Parathyroid adenoma (tissue), 2 donors: ENCODE data around the gene GSE1.
"Not testable (repeated sequence)": the region's sequence is repeated elsewhere in the genome, so short reads cannot be mapped to it uniquely, and the experiment has no call there.

Source experiments
- H2AFZ ChIP-seq: fragments of 300-600 bp; sonication (generic); one replicate; pipeline ENCODE4 v1.7.0; 2017; ENCODE audit warnings: antibody characterized with exemption, mild to moderate bottlenecking
- H3K27ac ChIP-seq: fragments of 300-600 bp; sonication (generic); one replicate; pipeline ENCODE4 v1.7.0; 2017
- H3K27me3 ChIP-seq: fragments of 300-600 bp; sonication (generic); one replicate; pipeline ENCODE4 v1.7.0; 2017; ENCODE audit warnings: low read length; ENCODE audit not compliant: control insufficient read depth, insufficient read depth
- H3K36me3 ChIP-seq: fragments of 300-600 bp; sonication (generic); one replicate; pipeline ENCODE4 v1.7.0; 2017; ENCODE audit warnings: low read length; ENCODE audit not compliant: control insufficient read depth, insufficient read depth
- H3K4me1 ChIP-seq: fragments of 300-600 bp; sonication (generic); one replicate; pipeline ENCODE4 v1.7.0; 2017; ENCODE audit warnings: control low read depth
- H3K4me2 ChIP-seq: fragments of 300-600 bp; sonication (generic); one replicate; pipeline ENCODE4 v1.7.0; 2017; ENCODE audit warnings: low read length
- H3K4me3 ChIP-seq: fragments of 300-600 bp; sonication (generic); one replicate; pipeline ENCODE4 v1.7.0; 2017; ENCODE audit warnings: low read depth, low read length
- H3K79me2 ChIP-seq: fragments of 300-600 bp; sonication (generic); one replicate; pipeline ENCODE4 v1.7.0; 2017; ENCODE audit warnings: control low read depth
- H3K9ac ChIP-seq: fragments of 300-600 bp; sonication (generic); one replicate; pipeline ENCODE4 v1.7.0; 2017; ENCODE audit warnings: mild to moderate bottlenecking
- H3K9me3 ChIP-seq: fragments of 300-600 bp; sonication (generic); one replicate; pipeline ENCODE4 v1.7.0; 2017; ENCODE audit warnings: low read length; ENCODE audit not compliant: control insufficient read depth
- CTCF ChIP-seq: fragments of 300-600 bp; sonication (generic); IDR thresholded peaks from one replicate; pipeline ENCODE4 v1.7.0; 2017; ENCODE audit warnings: antibody characterized with exemption, mild to moderate bottlenecking
- donor health status: primary hyperparathyroidism.

Gene GSE1

GRCh38 chr16:85589688-85590505, 23.2 kb upstream of the GSE1 start:
- H3K9ac ChIP-seq = no peak overlapping the region
- no peak overlapping the region for H3K27ac ChIP-seq
- no peaks in the 10 kb centered on the region for H3K4me1 ChIP-seq
- no peak overlapping the region for H3K4me2 ChIP-seq
- H2AFZ ChIP-seq = no peak overlapping the region
- no peaks in the 10 kb centered on the region for H3K36me3 ChIP-seq
- H3K79me2 ChIP-seq = peaks cover 80% of the 10 kb centered on the region
- TF ChIP-seq CTCF = no peak
- H3K9me3 ChIP-seq = no peaks in the 10 kb centered on the region
- no peaks in the 10 kb centered on the region for H3K27me3 ChIP-seq
- H3K4me3 ChIP-seq = no peak overlapping the region

GRCh38 chr16:85590506-85590832, 22.7 kb upstream of the GSE1 start:
- H3K4me1 ChIP-seq = no peaks in the 10 kb centered on the region

GRCh38 chr16:85591381-85591780, 21.7 kb upstream of the GSE1 start:
- Histone ChIP-seq H2AFZ (no peak overlapping the region), H3K4me3 (no peak overlapping the region), H3K4me1 (no peaks in the 10 kb centered on the region)

More at GRCh38 chr16:85590506-85590832, 22.7 kb upstream of the GSE1 start:
- no peak overlapping the region for H3K4me2 ChIP-seq
- no peaks in the 10 kb centered on the region for H3K36me3 ChIP-seq
- no peaks in the 10 kb centered on the region for H3K27me3 ChIP-seq
- H3K4me3 ChIP-seq = no peak overlapping the region
- H3K79me2 ChIP-seq = peaks cover 79% of the 10 kb centered on the region
- no peak overlapping the region for H2AFZ ChIP-seq
- TF ChIP-seq CTCF = no peak
- no peak overlapping the region for H3K9ac ChIP-seq
- no peak overlapping the region for H3K27ac ChIP-seq
- H3K9me3 ChIP-seq = no peaks in the 10 kb centered on the region

GRCh38 chr16:85592277-85592676, 20.8 kb upstream of the GSE1 start:
- H3K4me3 ChIP-seq, H3K4me1 ChIP-seq, H3K4me2 ChIP-seq, H3K27me3 ChIP-seq, H2AFZ ChIP-seq, H3K36me3 ChIP-seq, H3K9ac ChIP-seq, H3K9me3 ChIP-seq, H3K27ac ChIP-seq: not testable (repeated sequence)
- H3K79me2 ChIP-seq = peaks cover 72% of the 10 kb centered on the region

More at GRCh38 chr16:85591381-85591780, 21.7 kb upstream of the GSE1 start:
- Histone ChIP-seq H3K27ac (no peak overlapping the region), H3K79me2 (peaks cover 75% of the 10 kb centered on the region), H3K9me3 (no peaks in the 10 kb centered on the region), H3K27me3 (no peaks in the 10 kb centered on the region), H3K9ac (no peak overlapping the region), H3K4me2 (no peak overlapping the region), H3K36me3 (no peaks in the 10 kb centered on the region)
- no peak for TF ChIP-seq CTCF

GRCh38 chr16:85592700-85593493, 20.2 kb upstream of the GSE1 start:
- Histone ChIP-seq H3K9me3 (no peaks in the 10 kb centered on the region), H2AFZ (no peak overlapping the region), H3K36me3 (no peaks in the 10 kb centered on the region), H3K27me3 (no peaks in the 10 kb centered on the region), H3K27ac (no peak overlapping the region), H3K9ac (no peak overlapping the region), H3K4me2 (no peak overlapping the region), H3K4me1 (no peaks in the 10 kb centered on the region), H3K79me2 (peaks cover 71% of the 10 kb centered on the region), H3K4me3 (no peak overlapping the region)
- no peak for TF ChIP-seq CTCF
